GM18520 (cell line): ENCODE results near the gene KLC3.
"Not testable (repeated sequence)": the region's sequence is repeated elsewhere in the genome, so short reads cannot be mapped to it uniquely, and the experiment has no call there.

Experiments used
- ATAC-seq: cut with Tn5 transposase; IDR thresholded peaks from one replicate; pipeline ENCODE4 v1.9.1; 2021; ENCODE audit not compliant: unreplicated experiment

KLC3 gene

DNA sequence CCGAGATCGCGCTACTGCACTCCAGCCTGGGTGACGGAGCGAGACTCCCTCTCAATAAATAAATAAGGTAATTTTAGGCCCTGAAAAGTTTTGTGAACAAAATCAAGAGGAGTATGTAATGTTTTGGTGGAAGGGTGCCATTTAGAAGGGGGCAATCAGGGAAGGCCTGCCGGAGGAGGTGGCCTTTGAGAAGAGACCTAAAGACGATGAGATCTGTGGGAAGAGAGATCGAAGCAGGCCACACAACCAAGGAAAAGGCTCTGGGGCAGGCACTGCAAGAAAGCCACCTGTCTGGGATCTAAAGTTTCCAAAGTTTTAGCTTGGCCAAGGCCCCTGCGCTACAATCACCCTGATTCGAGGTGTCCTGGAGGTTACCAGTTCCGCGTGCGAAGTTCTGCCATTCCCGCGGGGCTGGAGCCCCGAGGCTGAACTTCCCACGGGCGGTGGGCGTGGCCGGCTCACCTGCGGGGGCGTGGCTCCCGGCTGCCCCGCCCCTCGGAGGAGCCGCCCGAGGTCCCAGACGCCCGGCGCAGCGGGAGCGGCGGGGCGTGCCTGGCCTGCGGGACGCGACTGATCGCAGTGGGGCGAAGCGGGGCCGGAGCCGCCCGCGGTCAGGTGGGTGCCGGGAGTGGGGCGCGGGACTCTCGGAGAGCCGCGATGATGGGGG, at the start of gene KLC3:
TSS of gene KLC3 (plus strand) at position 519 of the 667 bp plus-strand sequence. CDS start 4,792 bp downstream, outside the sequence.
- ATAC-seq = no peak

- ATAC-seq = no peak
Measured at GRCh38 chr19:45291834-45292233, 48.7 kb upstream of the KLC3 start.

- ATAC-seq = no peak
Measured at GRCh38 chr19:45293682-45294081, 46.9 kb upstream of the KLC3 start.

DNA sequence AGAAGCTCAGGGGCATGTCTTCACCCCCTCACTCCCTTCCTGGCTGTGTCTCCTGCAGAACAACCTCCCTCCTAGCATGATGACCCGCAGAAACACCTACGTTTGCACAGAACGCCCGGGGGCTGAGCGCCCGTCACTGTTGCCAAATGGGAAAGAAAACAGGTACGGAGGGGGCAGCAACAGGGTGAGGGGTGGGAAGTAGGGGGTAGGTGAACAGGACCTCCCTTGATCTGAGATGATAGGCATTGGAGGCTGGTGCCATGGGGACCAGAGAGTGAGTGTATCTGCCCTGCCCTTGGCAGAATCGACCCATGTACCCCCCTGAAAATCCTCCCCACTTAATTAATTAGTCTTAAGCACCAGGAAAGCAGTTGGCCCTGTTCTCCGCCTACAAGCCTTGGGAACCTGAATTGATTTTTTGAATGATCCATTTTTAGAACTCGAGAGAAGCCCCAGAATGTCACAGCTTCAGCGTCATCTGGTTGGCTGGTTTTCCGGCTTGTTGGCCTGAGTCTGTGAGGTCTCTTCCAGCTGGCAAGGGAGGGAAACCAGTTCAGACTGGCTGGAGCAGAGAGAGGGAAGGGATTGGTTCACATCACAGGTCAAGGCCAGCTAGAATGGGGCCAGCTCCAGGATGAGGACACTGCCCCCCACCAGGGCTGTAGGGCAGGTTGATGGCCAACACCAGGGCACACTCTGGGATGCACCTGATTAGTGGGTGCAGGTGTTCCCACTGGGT, 46.1 kb upstream of the KLC3 start:
- ATAC-seq = no peak

DNA sequence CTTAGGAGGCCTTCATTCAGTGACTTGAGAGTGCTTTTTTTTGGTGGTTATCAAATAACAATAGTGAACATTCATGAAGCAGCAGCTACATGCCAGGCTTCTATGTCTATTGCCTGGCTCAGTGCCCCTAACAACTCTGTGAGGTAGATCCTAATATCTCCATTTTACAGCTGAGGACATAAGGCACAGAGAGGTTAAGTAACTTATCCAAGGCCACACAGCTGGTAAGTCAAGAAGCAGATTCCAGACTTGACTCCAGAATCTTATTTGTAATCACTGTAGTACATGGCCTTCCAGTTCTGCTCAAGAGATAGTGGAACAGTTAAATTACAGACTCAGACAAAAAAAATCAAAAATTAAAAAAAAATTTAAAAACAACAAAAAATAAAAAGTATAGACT, 44.7 kb upstream of the KLC3 start:
- no peak for ATAC-seq

DNA sequence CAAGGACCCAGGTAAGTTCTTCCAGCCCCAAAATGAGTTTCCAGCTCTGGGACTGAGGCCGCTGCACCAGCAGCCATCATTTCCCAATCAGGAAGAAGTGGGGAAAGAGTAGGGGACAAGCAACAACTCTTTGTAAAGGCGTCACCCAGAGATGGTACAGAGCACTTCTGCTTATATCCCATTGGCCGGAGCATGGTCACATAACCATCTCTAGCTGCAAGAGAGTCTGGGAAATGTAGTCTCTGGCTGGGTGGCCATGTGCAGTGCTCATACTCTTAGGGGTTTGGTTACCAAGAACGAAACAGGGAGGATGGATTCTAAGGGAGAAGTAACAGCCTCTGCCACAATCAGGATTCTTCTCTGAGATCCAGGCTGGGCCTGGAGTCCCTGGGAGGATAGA, 44.2 kb upstream of the KLC3 start:
- ATAC-seq = no peak

DNA sequence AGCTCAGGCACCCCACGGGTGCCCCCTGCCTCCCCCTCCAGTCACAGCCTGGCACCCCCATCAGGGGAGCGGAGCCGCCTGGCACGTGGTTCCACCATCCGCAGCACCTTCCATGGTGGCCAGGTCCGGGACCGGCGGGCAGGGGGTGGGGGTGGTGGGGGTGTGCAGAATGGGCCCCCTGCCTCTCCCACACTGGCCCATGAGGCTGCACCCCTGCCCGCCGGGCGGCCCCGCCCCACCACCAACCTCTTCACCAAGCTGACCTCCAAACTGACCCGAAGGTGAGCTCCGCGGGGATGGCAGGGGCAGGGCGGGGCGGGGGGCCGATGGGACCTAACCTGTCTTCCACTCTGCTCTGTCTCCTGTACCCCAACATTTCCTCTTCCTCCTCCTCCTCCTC, 42.9 kb upstream of the KLC3 start:
- no peak for ATAC-seq

GRCh38 chr19:45298264-45298663, 42.3 kb upstream of the KLC3 start:
- ATAC-seq = no peak

DNA sequence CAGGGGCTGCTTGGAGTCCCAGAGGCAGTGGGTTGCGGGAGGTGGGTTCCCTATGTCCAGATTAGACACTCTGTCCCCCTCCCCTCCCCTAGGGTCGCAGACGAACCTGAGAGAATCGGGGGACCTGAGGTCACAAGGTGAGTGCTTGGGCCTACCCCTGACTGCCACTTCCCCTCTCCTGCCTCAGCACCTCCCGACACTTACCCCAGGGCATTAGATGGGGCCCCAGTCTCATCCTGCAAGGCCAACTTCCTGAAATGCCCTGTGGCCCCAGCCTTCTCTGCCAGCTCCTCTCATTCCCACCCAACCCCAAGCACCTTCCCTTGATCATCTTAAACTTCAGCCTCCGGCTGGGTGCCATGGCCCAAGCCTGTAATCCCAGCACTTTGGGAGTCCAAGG, 40.8 kb upstream of the KLC3 start:
- no peak for ATAC-seq

- ATAC-seq = no peak
Measured at GRCh38 chr19:45302416-45302815, 38.1 kb upstream of the KLC3 start.

- ATAC-seq = no peak
Measured at GRCh38 chr19:45303269-45304060, 37.1 kb upstream of the KLC3 start.

GRCh38 chr19:45304141-45304926, 36.2 kb upstream of the KLC3 start:
- no peak for ATAC-seq

DNA sequence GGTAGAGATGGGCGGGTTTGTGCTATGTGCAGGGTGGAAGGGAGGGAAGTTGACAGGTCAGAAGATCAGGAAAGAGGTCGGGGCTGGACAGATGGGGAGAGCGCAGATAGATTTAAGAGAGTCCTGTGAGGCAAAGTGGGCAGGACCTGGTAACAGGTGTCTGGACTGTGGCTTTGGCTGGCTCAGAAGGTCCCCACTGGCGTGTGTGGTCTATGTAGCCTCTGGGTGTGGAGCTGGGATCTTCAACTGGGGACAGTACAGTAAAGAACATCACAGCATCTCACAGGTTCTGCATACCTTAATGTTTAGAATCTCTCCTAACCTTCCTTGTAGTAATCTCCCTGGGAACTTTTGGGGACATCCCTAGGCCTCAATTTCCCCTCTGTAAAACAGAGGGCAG, 35.5 kb upstream of the KLC3 start:
- no peak for ATAC-seq

GRCh38 chr19:45305421-45305820, 35.1 kb upstream of the KLC3 start:
- ATAC-seq = no peak

DNA sequence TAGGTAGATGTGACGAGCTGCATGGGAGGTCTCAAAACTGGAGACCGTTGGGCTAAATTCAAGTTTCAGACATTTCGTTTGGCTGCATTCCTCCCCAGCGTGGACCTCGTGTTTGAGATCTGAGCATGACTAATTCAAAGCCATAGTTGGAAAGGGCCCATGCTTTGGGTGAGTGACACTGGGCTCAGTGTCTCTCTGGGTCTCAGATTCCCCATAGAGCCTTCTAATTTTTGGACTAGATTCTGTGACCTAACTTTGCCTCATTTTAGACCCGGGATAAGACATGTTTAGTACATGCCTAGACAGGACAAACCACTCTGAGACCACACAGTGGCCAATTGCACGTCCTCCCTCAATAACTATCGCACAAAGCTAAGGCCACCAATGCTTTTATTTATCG, 34.5 kb upstream of the KLC3 start:
- ATAC-seq = no peak

DNA sequence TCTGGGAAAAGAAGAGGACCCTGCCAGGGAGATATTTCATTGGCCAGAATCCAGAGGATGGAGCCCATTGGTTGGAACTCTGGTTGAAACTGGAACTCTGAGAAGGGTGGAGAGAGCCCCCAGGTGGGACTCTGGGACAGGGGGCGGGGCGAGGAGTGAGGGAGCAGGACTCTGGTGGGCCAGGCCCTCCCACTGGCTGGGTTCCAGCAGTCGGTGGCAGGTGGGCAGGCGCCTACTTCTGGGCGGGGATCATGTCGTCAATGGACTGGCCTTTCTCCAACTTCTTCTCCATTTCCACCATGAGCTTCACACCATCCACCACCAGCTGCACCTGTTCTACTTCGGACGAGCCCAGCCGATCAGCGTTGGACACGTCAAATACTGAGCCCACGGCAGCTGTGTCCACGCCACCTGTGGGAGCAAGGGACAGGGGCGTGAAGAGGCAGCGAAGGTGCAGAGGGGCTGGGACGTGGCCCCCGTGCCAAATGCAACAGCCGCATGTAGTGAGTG, 34.0 kb upstream of the KLC3 start:
- no peak for ATAC-seq

- ATAC-seq = no peak
Measured at GRCh38 chr19:45307361-45307760, 33.2 kb upstream of the KLC3 start.

DNA sequence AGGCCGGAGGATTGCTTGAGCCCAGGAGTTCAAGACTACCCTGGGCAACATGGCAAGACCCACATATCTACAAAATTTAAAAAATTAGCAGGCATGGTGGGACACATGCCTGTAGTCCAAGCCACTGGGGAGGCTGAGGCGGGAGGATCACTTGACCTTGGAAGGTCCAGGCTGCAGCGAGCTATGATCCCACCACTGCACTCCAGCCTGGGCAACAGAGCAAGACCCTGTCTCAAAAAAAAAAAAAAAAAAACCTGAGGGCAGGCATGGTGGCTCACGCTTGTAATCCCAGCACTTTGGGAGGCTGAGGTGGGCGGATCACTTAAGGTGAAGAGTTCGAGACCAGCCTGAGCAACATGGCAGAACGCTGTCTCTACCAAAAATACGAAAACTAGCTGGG, 31.2 kb upstream of the KLC3 start:
- ATAC-seq = not testable (repeated sequence)

- ATAC-seq = no peak
Measured at GRCh38 chr19:45311621-45312020, 28.9 kb upstream of the KLC3 start.

- not testable (repeated sequence) for ATAC-seq
Measured at GRCh38 chr19:45312285-45312684, 28.3 kb upstream of the KLC3 start.

- ATAC-seq = no peak
Measured at GRCh38 chr19:45314708-45315245, 25.8 kb upstream of the KLC3 start.
